GM21447 (cell line): ENCODE data around the gene MAFG.

Experiments used
- ATAC-seq: cut with Tn5 transposase; IDR thresholded peaks from one replicate; pipeline ENCODE4 v1.9.1; 2021; ENCODE audit not compliant: unreplicated experiment

The MAFG gene

GRCh38 chr17:81869221-81870130 lies 58.1 kb downstream of the MAFG start:
- no peak for ATAC-seq

GRCh38 chr17:81868674-81869220 lies 58.8 kb downstream of the MAFG start:
- no peak for ATAC-seq
